Forelimb muscle (tissue), 1 donor: ENCODE data around the gene PACS1. TPM values are rescaled to one million over a fixed set of nuclear protein-coding genes. Genes with fewer than 3 reads are reported as not detected.

Experiments
- DNase-seq: peaks from one replicate; pipeline ENCODE4 v3.0.0-alpha.2; 2013; ENCODE audit warnings: low read depth
- polyA plus RNA-seq: library from polyadenylated mRNA; unstranded; fragments of 120-200 nt; gene quantifications from one replicate; pipeline ENCODE4 v1.2.1, GENCODE V29; 2013; ENCODE audit not compliant: insufficient read length

PACS1 gene
- polyA plus RNA-seq, 1 donor, result 28.3 TPM

GRCh38 chr11:66142370-66143263 is 72.5 kb downstream of the PACS1 start:
- DNase-seq, result no peak

- no peak for DNase-seq
Measured at GRCh38 chr11:66143264-66143566, 73.1 kb downstream of the PACS1 start.

- no peak for DNase-seq
Measured at GRCh38 chr11:66143996-66144678, 74.1 kb downstream of the PACS1 start.

- no peak for DNase-seq
Measured at GRCh38 chr11:66146074-66146473, 76.0 kb downstream of the PACS1 start.

- no peak for DNase-seq
Measured at GRCh38 chr11:66146940-66147339, 76.9 kb downstream of the PACS1 start.

- no peak for DNase-seq
Measured at GRCh38 chr11:66150140-66150539, 80.1 kb downstream of the PACS1 start.

- no peak for DNase-seq
Measured at GRCh38 chr11:66150725-66151124, 80.7 kb downstream of the PACS1 start.

- DNase-seq, result no peak
Measured at GRCh38 chr11:66151273-66151672, 81.2 kb downstream of the PACS1 start.

- DNase-seq, result no peak
Measured at GRCh38 chr11:66154109-66154508, 84.0 kb downstream of the PACS1 start.

GRCh38 chr11:66155387-66156073 is 85.5 kb downstream of the PACS1 start:
- DNase-seq, result no peak

- no peak for DNase-seq
Measured at GRCh38 chr11:66157182-66157864, 87.3 kb downstream of the PACS1 start.

GRCh38 chr11:66158156-66158555 is 88.1 kb downstream of the PACS1 start:
- no peak for DNase-seq

- DNase-seq, result no peak
Measured at GRCh38 chr11:66159324-66159984, 89.4 kb downstream of the PACS1 start.

- DNase-seq, result no peak
Measured at GRCh38 chr11:66160709-66161108, 90.6 kb downstream of the PACS1 start.

GRCh38 chr11:66168289-66168688 is 98.2 kb downstream of the PACS1 start:
- DNase-seq, result no peak

- DNase-seq, result no peak
Measured at GRCh38 chr11:66172146-66172545, 102.1 kb downstream of the PACS1 start.

GRCh38 chr11:66176650-66177049 is 106.6 kb downstream of the PACS1 start:
- no peak for DNase-seq

GRCh38 chr11:66178183-66178582 is 108.1 kb downstream of the PACS1 start:
- no peak for DNase-seq

- DNase-seq, result no peak
Measured at GRCh38 chr11:66178871-66179270, 108.8 kb downstream of the PACS1 start.

GRCh38 chr11:66181632-66182315 is 111.7 kb downstream of the PACS1 start:
- no peak for DNase-seq

- DNase-seq, result no peak
Measured at GRCh38 chr11:66183494-66184048, 113.5 kb downstream of the PACS1 start.
